ENCODE results near the gene ANGPTL2.

GRCh38 chr9:127099664-127100063, 22.8 kb downstream of the ANGPTL2 start:
- no peak for TF ChIP-seq POLR2A (IDR thresholded peaks at IDR 0.05; ENCODE audit: low read depth)
- TF ChIP-seq CTCF (IDR thresholded peaks at IDR 0.05), result no peak
- TF ChIP-seq EP300 (IDR thresholded peaks at IDR 0.05), result no peak
- no peak for TF ChIP-seq POLR2AphosphoS5 (IDR thresholded peaks at IDR 0.05)

All from esophagus muscularis mucosa (tissue), 4 donors.